Heart right ventricle (tissue), 16 donors: Measurements from ENCODE around the gene MRPS6. TPM values are rescaled to one million over a fixed set of nuclear protein-coding genes. Genes with fewer than 3 reads are reported as not detected.

Source experiments
- ATAC-seq, 8 donors: fragments of 200-7000 bp; cut with Tn5 transposase; one replicate each; pipeline ENCODE4 v1.9.1; 2020; ENCODE audit warnings: mild to moderate bottlenecking in 8 of 8, moderate library complexity in 8 of 8, moderate number of reproducible peaks in 1 of 8
- DNase-seq, 2 donors: peaks; one replicate each; pipeline ENCODE4 v3.0.0-alpha.2; 2020
- H3K27ac ChIP-seq, 10 donors: fragments of 200-600 bp; sonication (generic) in 2 of 10; one replicate each; pipeline versions ENCODE4 v1.5.0 to v1.8.0; 2020 to 2022; ENCODE audit warnings: mild to moderate bottlenecking in 3 of 10
- H3K27me3 ChIP-seq, 7 donors: fragments of 200-600 bp; one replicate each; pipeline ENCODE4 v1.8.0; 2021 to 2022; ENCODE audit warnings: mild to moderate bottlenecking in 2 of 7
- H3K36me3 ChIP-seq, 9 donors: fragments of 200-600 bp; sonication (generic) in 1 of 9; one replicate each; pipeline versions ENCODE4 v1.5.0 to v1.8.0; 2020 to 2022; ENCODE audit warnings: mild to moderate bottlenecking in 2 of 9
- H3K4me1 ChIP-seq, 9 donors: fragments of 200-600 bp; sonication (generic) in 1 of 9; one replicate each; pipeline versions ENCODE4 v1.5.0 to v1.8.0; 2020 to 2022; ENCODE audit warnings: mild to moderate bottlenecking in 4 of 9
- H3K4me3 ChIP-seq, 10 donors: fragments of 200-600 bp; sonication (generic) in 2 of 10; one replicate each; pipeline versions ENCODE4 v1.5.0 to v1.8.0; 2020 to 2022; ENCODE audit warnings: mild to moderate bottlenecking in 7 of 10, moderate library complexity in 2 of 10
- H3K9me3 ChIP-seq, 11 donors: fragments of 200-600 bp in 10 of 11; sonication (generic) in 2 of 11; one replicate each; pipeline versions ENCODE4 v1.5.0 to v1.8.0; 2013 to 2022; ENCODE audit warnings: mild to moderate bottlenecking in 2 of 11, control low read depth in 1 of 11, moderate library complexity in 1 of 11
- WGBS, 2 donors: extraction: QIAGEN DNeasy Blood & Tissue Kit; methylation state at CpG; one replicate each; pipeline ENCODE4 v1.1.7; 2013; ENCODE audit warnings: inconsistent platforms in 1 of 2; 5-methylcytosine and 5-hydroxymethylcytosine counted together
- intact Hi-C, 10 donors: fragments of 100-400 bp; cut with DNase I; formaldehyde crosslinking; loops; one replicate each; pipeline versions ENCODE4 v1.11.1 to v1.14.2; 2022
- polyA plus RNA-seq, 2 donors: library from polyadenylated mRNA; stranded (reverse); fragments of 200-250 nt; gene quantifications; one replicate each; pipeline ENCODE4 v1.2.3, GENCODE V29; 2013
- total RNA-seq, 10 donors: library from RNA; stranded (reverse); fragmentation: NEBNext Ultra II Directional in 3 of 10; extraction: Animal tissue kit (Norgen Biotek cat#: 25700) in 3 of 10; gene quantifications; one replicate each; pipeline versions ENCODE4 v1.2.1 to v1.2.4, GENCODE V29; 2021 to 2023
- TF ChIP-seq, protein P1 (sequence below), 9 donors: fragments of 200-600 bp; sonication (generic) in 2 of 9; IDR thresholded peaks; one replicate each; pipeline versions ENCODE4 v1.5.0 to v1.8.0; 2021 to 2022; ENCODE audit warnings: antibody characterized with exemption in 9 of 9, mild to moderate bottlenecking in 5 of 9, moderate library complexity in 1 of 9
- donor health status: Arrhythmogenic right ventricular cardiomyopathy.
- donor health status: ischemic (EF 13 %, LVEDD 7.1; RV severe dilation, severe dysfunction).
- donor health status: healthy with polysubstance abuse.
- donor health status: DM: no; HTN: yes; CAD: no.
- donor health status: DM: no; HTN: no; CAD: no.
- donor health status: ischemic (EF 25% LVEDD 6.9; RV normal size, moderate dysfunction).
- donor health status: ischemic (EF 25% LVEDD 5.7; RV mildly dilated, moderate dysfunction).
- donor health status: healthy.
- donor health status: DM: yes; HTN: yes; CAD: no.
- donor health status: Ischemic cardiomyopathy.
- donor health status: ischemic (EF 35%, LVEDD 5.7; RV mildly dilated, moderate dysfunction).
- donor health status: nonischemic (EF 11% LVEDD 7.7; RV severe dilation, severe dysfunction).
- donor health status: DM: yes; HTN: yes; CAD: no.
- donor health status: PGD.
- donor health status: ischemic (EF 29% LVEDD 5.4; RV normal size, mild dysfunction).
- donor health status: nonischemic (EF 23%, LVEDD 6.1; RV moderate dilation, normal function).

The MRPS6 gene
- total and polyA plus RNA-seq, 12 donors = 32.0 to 68.1 (median 39.8) TPM

DNA sequence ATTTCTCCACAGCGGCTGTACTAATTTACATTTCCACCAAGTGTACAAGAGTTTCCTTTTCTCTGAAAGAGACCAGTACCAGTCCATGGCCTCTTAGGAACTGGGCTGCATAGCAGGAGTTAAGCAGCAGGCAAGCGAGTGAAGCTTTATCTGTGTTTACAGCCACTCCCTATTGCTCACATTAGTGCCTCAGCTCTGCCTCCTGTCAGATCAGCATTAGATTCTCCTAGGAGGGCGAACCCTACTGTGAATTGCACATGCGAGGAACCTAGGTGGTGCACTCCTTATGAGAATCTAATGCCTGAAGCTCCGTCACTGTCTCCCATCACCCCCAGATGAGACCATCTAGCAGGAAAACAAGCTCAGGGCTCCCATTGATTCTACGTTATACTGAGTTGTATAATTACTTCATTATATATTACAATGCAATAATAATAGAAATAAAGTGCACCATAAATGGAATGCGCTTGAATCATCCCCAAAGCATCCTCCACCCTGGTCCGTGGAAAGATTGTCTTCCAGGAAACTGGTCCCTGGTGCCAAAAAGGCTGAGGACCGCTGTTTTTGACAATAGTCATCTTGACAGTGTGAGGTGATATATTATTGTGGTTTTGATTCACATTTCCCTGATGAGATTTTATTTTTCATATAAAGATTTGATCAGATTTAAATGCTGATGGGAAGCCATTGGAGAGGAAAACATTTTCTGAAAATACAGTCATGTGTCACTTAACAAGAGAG, 45.5 kb upstream of the MRPS6 start:
- Histone ChIP-seq H3K4me1 (peaks cover 0 to 33% (median 0%) of the 10 kb centered on the region in 9 donors), H3K9me3 (peaks cover 0 to 11% (median 0%) of the 10 kb centered on the region in 11 donors), H3K4me3 (no peak overlapping the region), H3K27ac (no peak overlapping the region), H3K36me3 (no peaks in the 10 kb centered on the region), H3K27me3 (no peaks in the 10 kb centered on the region)
- TF ChIP-seq, protein P1, sequence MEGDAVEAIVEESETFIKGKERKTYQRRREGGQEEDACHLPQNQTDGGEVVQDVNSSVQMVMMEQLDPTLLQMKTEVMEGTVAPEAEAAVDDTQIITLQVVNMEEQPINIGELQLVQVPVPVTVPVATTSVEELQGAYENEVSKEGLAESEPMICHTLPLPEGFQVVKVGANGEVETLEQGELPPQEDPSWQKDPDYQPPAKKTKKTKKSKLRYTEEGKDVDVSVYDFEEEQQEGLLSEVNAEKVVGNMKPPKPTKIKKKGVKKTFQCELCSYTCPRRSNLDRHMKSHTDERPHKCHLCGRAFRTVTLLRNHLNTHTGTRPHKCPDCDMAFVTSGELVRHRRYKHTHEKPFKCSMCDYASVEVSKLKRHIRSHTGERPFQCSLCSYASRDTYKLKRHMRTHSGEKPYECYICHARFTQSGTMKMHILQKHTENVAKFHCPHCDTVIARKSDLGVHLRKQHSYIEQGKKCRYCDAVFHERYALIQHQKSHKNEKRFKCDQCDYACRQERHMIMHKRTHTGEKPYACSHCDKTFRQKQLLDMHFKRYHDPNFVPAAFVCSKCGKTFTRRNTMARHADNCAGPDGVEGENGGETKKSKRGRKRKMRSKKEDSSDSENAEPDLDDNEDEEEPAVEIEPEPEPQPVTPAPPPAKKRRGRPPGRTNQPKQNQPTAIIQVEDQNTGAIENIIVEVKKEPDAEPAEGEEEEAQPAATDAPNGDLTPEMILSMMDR (IDR thresholded peaks at IDR 0.05) = no peak
- DNase-seq = no peak
- no peak for ATAC-seq
- WGBS, 2 donors = 63 to 66% methylated on average over 9 of the region's 9 CpGs
- intact Hi-C loops = loop anchor here in 1 of 10 donors (10.0 kb wide), 1 partner anchor 83 kb away; no protein-coding TSS in a partner anchor

DNA sequence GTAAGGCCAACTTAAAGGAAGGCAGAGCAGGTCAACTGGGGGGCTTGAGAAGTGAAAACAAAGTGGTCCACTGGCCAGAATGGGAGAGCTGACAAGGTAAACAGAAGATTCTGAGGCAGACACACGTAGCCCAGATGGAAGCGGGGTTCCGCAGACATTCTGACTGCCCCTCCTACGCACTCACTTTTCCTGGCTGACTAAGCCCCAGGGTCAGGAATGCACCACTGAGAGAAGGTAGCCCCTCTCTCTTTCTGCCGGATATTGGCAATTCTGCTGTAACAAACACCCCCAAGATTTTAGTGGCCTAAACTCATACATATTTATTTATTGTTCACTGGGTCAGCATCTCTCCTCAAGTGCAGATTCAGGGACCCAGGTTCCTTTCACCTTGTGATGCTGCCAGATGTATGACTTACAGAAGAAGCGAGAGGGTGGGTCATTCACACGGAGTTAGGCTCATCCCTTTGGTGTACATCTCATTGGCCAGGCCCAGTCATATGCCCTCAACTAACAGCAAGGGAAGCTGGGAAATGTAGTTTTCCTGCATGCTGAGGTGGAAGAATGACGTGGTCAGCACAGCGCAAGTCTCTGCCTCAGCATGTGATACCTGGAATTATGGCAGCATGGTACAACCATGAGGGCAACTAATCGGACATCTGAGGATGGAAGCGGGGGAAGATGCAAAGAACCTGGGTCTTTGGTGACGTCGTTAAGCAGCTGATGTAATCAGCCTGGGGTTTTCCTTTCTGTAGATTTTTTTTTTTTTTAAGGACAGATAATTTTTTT, 43.4 kb upstream of the MRPS6 start:
- Histone ChIP-seq H3K36me3 (no peaks in the 10 kb centered on the region), H3K9me3 (peaks cover 0 to 11% (median 0%) of the 10 kb centered on the region in 11 donors), H3K27ac (no peak overlapping the region), H3K4me1 (peaks cover 0 to 18% (median 0%) of the 10 kb centered on the region in 9 donors), H3K4me3 (peak overlapping the region in 4 of 10 donors; percentile 1 to 17 (median 13)), H3K27me3 (no peaks in the 10 kb centered on the region)
- intact Hi-C loops = loop anchor here in 1 of 10 donors (10.0 kb wide), 1 partner anchor 85 kb away; no protein-coding TSS in a partner anchor
- 39 to 49% methylated on average over 13 of the region's 13 CpGs for WGBS, 2 donors
- TF ChIP-seq, protein P1 (IDR thresholded peaks at IDR 0.05) = no peak
- ATAC-seq = peak; percentile 64 to 94 (median 84)
- peak in 1 of 2 donors; percentile 46 for DNase-seq

DNA sequence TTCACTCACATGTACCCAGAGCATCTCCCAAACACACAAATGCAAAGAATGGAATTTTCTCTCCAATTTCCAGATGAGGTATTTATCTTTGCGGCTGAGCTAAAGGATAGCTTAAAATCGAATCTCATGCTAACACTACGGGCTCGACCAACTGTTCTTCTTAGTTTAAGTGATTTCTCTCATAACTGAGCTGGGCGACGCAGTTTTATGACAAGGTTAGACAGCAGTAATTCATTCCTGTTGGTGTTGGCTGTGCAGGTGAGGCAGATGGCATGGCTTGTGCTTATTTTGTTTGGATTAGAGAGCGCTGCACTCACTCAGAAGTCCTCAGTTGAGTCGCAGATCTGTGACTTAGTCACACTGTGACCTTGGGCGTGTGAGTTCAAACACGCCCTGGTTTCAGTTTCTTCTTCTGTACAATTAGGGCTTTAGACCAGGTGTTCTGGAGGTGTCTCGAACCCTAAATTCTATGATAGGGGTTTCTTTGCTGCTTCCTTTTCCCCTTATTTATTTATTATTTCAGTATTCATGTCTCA, 41.5 kb upstream of the MRPS6 start:
- DNase-seq = no peak
- Histone ChIP-seq H3K27ac (no peak overlapping the region), H3K4me3 (no peak overlapping the region), H3K36me3 (no peaks in the 10 kb centered on the region), H3K4me1 (peaks cover 0 to 11% (median 0%) of the 10 kb centered on the region in 9 donors), H3K9me3 (peaks cover 0 to 9% (median 0%) of the 10 kb centered on the region in 11 donors), H3K27me3 (peaks cover 0 to 11% (median 0%) of the 10 kb centered on the region in 7 donors)
- no peak for ATAC-seq
- TF ChIP-seq, protein P1 (IDR thresholded peaks at IDR 0.05) = no peak
- 88 to 91% methylated on average over 11 of the region's 11 CpGs for WGBS, 2 donors
- intact Hi-C loops = no loop called here

DNA sequence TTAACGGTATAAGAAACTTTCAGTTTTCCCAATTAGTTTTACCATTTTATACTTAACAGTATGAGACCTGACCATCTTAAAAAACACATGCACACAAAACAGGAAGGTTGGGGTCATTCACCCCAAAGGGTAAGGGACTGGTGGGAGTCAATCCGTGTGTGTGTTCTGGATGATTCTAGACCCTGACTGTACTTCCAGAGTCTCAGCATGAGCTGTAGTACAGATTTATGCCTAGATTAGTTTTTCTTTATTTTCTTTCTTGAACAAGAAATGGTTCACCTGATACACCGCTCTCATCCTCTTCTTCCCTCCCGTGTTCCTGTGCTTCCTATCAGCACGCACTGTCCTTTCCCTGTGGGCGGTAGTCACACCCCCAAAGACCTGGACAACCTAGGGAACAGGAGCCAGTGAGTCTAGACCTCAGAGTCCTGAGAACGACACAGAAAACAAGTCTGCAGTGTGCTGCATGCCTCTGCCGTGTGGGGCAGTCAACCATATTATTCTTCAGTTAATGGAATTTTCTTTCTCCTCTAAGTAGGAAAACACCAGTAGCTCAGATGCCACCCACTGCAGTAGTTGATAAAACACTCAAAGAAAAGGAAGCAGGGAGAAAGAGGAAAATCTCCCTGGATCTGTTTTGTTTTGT, 38.9 kb upstream of the MRPS6 start:
- ATAC-seq = no peak

More for the DNA sequence above, 38.9 kb upstream of the MRPS6 start:
- no peak for DNase-seq
- Histone ChIP-seq H3K27ac (no peak overlapping the region), H3K4me1 (peaks cover 0 to 11% (median 0%) of the 10 kb centered on the region in 9 donors), H3K9me3 (no peaks in the 10 kb centered on the region), H3K27me3 (peaks cover 0 to 11% (median 0%) of the 10 kb centered on the region in 7 donors), H3K4me3 (no peak overlapping the region), H3K36me3 (no peaks in the 10 kb centered on the region)
- TF ChIP-seq, protein P1 (IDR thresholded peaks at IDR 0.05) = no peak
- intact Hi-C loops = no loop called here
- 71 to 72% methylated on average over 8 of the region's 8 CpGs for WGBS, 2 donors
